H9 (cell line): Measurements from ENCODE around the gene NUP107. TPM values are rescaled to one million over a fixed set of nuclear protein-coding genes. Genes with fewer than 3 reads are reported as not detected.

Experiments
- DNase-seq: peaks from one replicate; pipeline ENCODE4 v3.0.0-alpha.2; 2017
- H2AFZ ChIP-seq: one replicate; pipeline ENCODE4 v1.6.1; 2013; ENCODE audit warnings: mild to moderate bottlenecking, low read length, control low read depth, moderate library complexity
- H2AK5ac ChIP-seq: 2 replicates; pipeline ENCODE4 v1.6.1; 2013; ENCODE audit warnings: low read length, control low read depth, mixed read lengths; ENCODE audit not compliant: insufficient read length
- H2BK120ac ChIP-seq: one replicate; pipeline ENCODE4 v1.6.1; 2013; ENCODE audit warnings: low read depth, mild to moderate bottlenecking, low read length, control low read depth, inconsistent platforms; ENCODE audit not compliant: poor library complexity, severe bottlenecking
- H2BK12ac ChIP-seq: 2 replicates; pipeline ENCODE4 v1.6.1; 2013; ENCODE audit warnings: low read length, control low read depth, mixed read lengths, low read depth; ENCODE audit not compliant: insufficient read length
- H2BK15ac ChIP-seq: 2 replicates; pipeline ENCODE4 v1.6.1; 2013; ENCODE audit warnings: low read depth, low read length, control low read depth
- H2BK20ac ChIP-seq: one replicate; pipeline ENCODE4 v1.6.1; 2013; ENCODE audit warnings: low read depth, mild to moderate bottlenecking, low read length, control low read depth, inconsistent platforms; ENCODE audit not compliant: poor library complexity, severe bottlenecking
- H2BK5ac ChIP-seq: 2 replicates; pipeline ENCODE4 v1.6.1; 2013; ENCODE audit warnings: low read length, control low read depth, mixed read lengths; ENCODE audit not compliant: insufficient read length
- H3K14ac ChIP-seq: 2 replicates; pipeline ENCODE4 v1.6.1; 2013; ENCODE audit warnings: low read length, control low read depth; ENCODE audit not compliant: insufficient read depth
- H3K18ac ChIP-seq: 2 replicates; pipeline ENCODE4 v1.6.1; 2013; ENCODE audit warnings: low read depth, mild to moderate bottlenecking, mixed read lengths, low read length, control low read depth; ENCODE audit not compliant: insufficient read length
- H3K23ac ChIP-seq: 2 replicates; pipeline ENCODE4 v1.6.1; 2013; ENCODE audit warnings: low read length, control low read depth, mixed read lengths, low read depth; ENCODE audit not compliant: insufficient read length
- H3K23me2 ChIP-seq: 2 replicates; pipeline ENCODE4 v1.6.1; 2013; ENCODE audit warnings: low read depth, mild to moderate bottlenecking, mixed read lengths, low read length, control low read depth; ENCODE audit not compliant: insufficient read length, poor library complexity, severe bottlenecking
- H3K27ac ChIP-seq: 2 replicates; pipeline ENCODE4 v1.5.1; 2013; ENCODE audit warnings: low read length, control low read depth, mixed read lengths, low read depth; ENCODE audit not compliant: insufficient read length
- H3K27me3 ChIP-seq: 2 replicates; pipeline ENCODE4 v1.6.1; 2013; ENCODE audit warnings: low read length, control low read depth, inconsistent platforms; ENCODE audit not compliant: insufficient read depth
- H3K4ac ChIP-seq: 2 replicates; pipeline ENCODE4 v1.6.1; 2013; ENCODE audit warnings: low read depth, mild to moderate bottlenecking, control low read depth, inconsistent platforms, low read length, moderate library complexity
- H3K4me1 ChIP-seq: 2 replicates; pipeline ENCODE4 v1.6.1; 2013; ENCODE audit warnings: low read length, control low read depth, inconsistent platforms; ENCODE audit not compliant: insufficient read depth
- H3K4me2 ChIP-seq: 2 replicates; pipeline ENCODE4 v1.6.1; 2013; ENCODE audit warnings: low read length, control low read depth, mixed read lengths; ENCODE audit not compliant: insufficient read length, insufficient read depth
- H3K56ac ChIP-seq: 2 replicates; pipeline ENCODE4 v1.6.1; 2013; ENCODE audit warnings: low read depth, mild to moderate bottlenecking, mixed read lengths, low read length, control low read depth; ENCODE audit not compliant: insufficient read length
- H3K79me1 ChIP-seq: 2 replicates; pipeline ENCODE4 v1.6.1; 2013; ENCODE audit warnings: low read depth, mild to moderate bottlenecking, moderate library complexity, low read length, control low read depth, inconsistent platforms; ENCODE audit not compliant: insufficient read depth, poor library complexity, severe bottlenecking
- H3K79me2 ChIP-seq: 2 replicates; pipeline ENCODE4 v1.6.1; 2013; ENCODE audit warnings: low read length, control low read depth, inconsistent platforms; ENCODE audit not compliant: insufficient read depth
- H3K9ac ChIP-seq: 2 replicates; pipeline ENCODE4 v1.6.1; 2013; ENCODE audit warnings: low read length, control low read depth, mixed read lengths; ENCODE audit not compliant: insufficient read length; ENCODE audit errors: extremely low read depth
- H3K9me3 ChIP-seq: one replicate; pipeline ENCODE4 v1.6.1; 2013; ENCODE audit warnings: low read depth, low read length, inconsistent platforms; ENCODE audit not compliant: control insufficient read depth
- H3T11ph ChIP-seq: one replicate; pipeline ENCODE4 v1.6.1; 2013; ENCODE audit warnings: mild to moderate bottlenecking, low read length, control low read depth, inconsistent platforms
- H4K20me1 ChIP-seq: one replicate; pipeline ENCODE4 v1.6.1; 2013; ENCODE audit not compliant: control insufficient read depth, insufficient read length, insufficient read depth
- H4K5ac ChIP-seq: 2 replicates; pipeline ENCODE4 v1.6.1; 2013; ENCODE audit warnings: low read depth, mild to moderate bottlenecking, mixed read lengths, low read length, control low read depth; ENCODE audit not compliant: insufficient read length
- H4K8ac ChIP-seq: replicated peaks from 2 replicates; pipeline ENCODE4 v1.6.1; 2013; ENCODE audit warnings: low read length, control low read depth, mixed read lengths, low read depth; ENCODE audit not compliant: insufficient read length
- H4K91ac ChIP-seq: 2 replicates; pipeline ENCODE4 v1.6.1; 2013; ENCODE audit warnings: low read depth, mild to moderate bottlenecking, moderate library complexity, mixed read lengths, low read length, control low read depth; ENCODE audit not compliant: insufficient read length
- H3K27ac Mint-ChIP-seq, 3 experiments: 2 replicates in 2 of 3; 3 replicates in 1 of 3; pipeline ENCODE4 v1.8.0; 2020 to 2021; ENCODE audit warnings: mixed read lengths in 3 of 3, mild to moderate bottlenecking in 1 of 3, moderate library complexity in 1 of 3
- H3K27me3 Mint-ChIP-seq: 2 replicates; pipeline ENCODE4 v1.8.0; 2021; ENCODE audit warnings: low read depth, mild to moderate bottlenecking, moderate library complexity, mixed read lengths
- H3K36me3 Mint-ChIP-seq, 3 experiments: 2 replicates in 2 of 3; 3 replicates in 1 of 3; pipeline ENCODE4 v1.8.0; 2020 to 2021; ENCODE audit warnings: low read depth in 3 of 3, mixed read lengths in 3 of 3; ENCODE audit not compliant: insufficient read depth in 1 of 3
- H3K4me1 Mint-ChIP-seq, 2 experiments: 2 replicates each; pipeline ENCODE4 v1.8.0; 2020; ENCODE audit warnings: mixed read lengths in 2 of 2
- H3K4me3 Mint-ChIP-seq, 2 experiments: 2 replicates in 1 of 2; 3 replicates in 1 of 2; pipeline ENCODE4 v1.8.0; 2020 to 2021; ENCODE audit warnings: mild to moderate bottlenecking in 2 of 2, mixed read lengths in 2 of 2, moderate library complexity in 1 of 2
- H3K9me3 Mint-ChIP-seq, 2 experiments: 2 replicates in 1 of 2; 3 replicates in 1 of 2; pipeline ENCODE4 v1.8.0; 2020; ENCODE audit warnings: mild to moderate bottlenecking in 2 of 2, mixed read lengths in 2 of 2, moderate library complexity in 1 of 2
- WGBS: extraction: QIAGEN DNeasy Blood & Tissue Kit; methylation state at CpG from one replicate; pipeline ENCODE4 v1.1.7; 2013; ENCODE audit warnings: missing lambda C conversion rate, low lambda C conversion rate, mixed read lengths; ENCODE audit not compliant: insufficient read length; ENCODE audit errors: extremely low coverage; 5-methylcytosine and 5-hydroxymethylcytosine counted together
- total RNA-seq: library from RNA; stranded (reverse); gene quantifications from 2 replicates; pipeline ENCODE4 v1.2.1, GENCODE V29; 2021
- TF ChIP-seq, protein P1 (sequence below): fragments of 200-600 bp; sonication (generic); conservative IDR thresholded peaks from 3 replicates; pipeline ENCODE4 v1.8.0; 2021; ENCODE audit warnings: antibody characterized with exemption, mild to moderate bottlenecking

The NUP107 gene
- total RNA-seq, 1 experiment from 2014 or later: 147 TPM

DNA sequence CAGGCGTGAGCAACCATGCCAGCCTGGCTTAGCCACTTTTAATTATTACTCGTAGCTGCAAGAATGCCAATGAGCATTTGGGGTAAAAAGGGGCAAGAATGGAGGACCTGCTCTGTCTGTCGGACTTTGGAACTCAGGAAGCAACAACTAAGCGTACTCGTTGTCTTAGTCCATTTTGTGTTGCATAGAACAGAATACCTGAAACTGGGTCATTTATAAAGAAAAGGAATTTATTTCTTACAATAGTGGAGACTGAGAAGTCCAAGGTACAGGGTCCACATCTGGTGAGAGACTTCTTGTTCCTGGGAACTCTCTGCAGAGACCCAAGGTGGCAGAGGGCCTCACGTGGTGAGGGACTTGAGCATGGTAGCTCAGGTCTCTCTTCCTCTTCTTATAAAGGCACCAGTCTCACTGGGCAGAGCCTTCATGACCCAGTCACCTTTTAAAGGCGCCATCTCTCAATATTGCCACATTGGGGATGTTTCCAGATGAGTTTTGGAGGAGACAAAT is 88.4 kb downstream of the NUP107 start:
- Histone ChIP-seq H4K91ac (no peak overlapping the region), H3K79me2 (no peaks in the 10 kb centered on the region), H3K4me1 (no peaks in the 10 kb centered on the region), H3K4ac (no peak overlapping the region), H3K18ac (no peak overlapping the region), H2BK12ac (no peak overlapping the region), H3K56ac (no peak overlapping the region), H2BK5ac (no peak overlapping the region), H4K20me1 (no peaks in the 10 kb centered on the region), H3K4me2 (no peak overlapping the region), H2BK20ac (no peak overlapping the region), H4K8ac (no peak overlapping the region), H2BK120ac (no peak overlapping the region), H3K14ac (no peak overlapping the region), H3K23ac (no peak overlapping the region), H3K27me3 (no peaks in the 10 kb centered on the region), H3K27ac (no peak overlapping the region), H2AFZ (no peak overlapping the region), H2BK15ac (no peak overlapping the region), H3K9ac (no peak overlapping the region), H3K9me3 (no peaks in the 10 kb centered on the region), H3K79me1 (no peaks in the 10 kb centered on the region), H4K5ac (no peak overlapping the region), H2AK5ac (no peak overlapping the region), H3K23me2 (no peaks in the 10 kb centered on the region), H3T11ph (no peak overlapping the region)
- TF ChIP-seq, protein P1, sequence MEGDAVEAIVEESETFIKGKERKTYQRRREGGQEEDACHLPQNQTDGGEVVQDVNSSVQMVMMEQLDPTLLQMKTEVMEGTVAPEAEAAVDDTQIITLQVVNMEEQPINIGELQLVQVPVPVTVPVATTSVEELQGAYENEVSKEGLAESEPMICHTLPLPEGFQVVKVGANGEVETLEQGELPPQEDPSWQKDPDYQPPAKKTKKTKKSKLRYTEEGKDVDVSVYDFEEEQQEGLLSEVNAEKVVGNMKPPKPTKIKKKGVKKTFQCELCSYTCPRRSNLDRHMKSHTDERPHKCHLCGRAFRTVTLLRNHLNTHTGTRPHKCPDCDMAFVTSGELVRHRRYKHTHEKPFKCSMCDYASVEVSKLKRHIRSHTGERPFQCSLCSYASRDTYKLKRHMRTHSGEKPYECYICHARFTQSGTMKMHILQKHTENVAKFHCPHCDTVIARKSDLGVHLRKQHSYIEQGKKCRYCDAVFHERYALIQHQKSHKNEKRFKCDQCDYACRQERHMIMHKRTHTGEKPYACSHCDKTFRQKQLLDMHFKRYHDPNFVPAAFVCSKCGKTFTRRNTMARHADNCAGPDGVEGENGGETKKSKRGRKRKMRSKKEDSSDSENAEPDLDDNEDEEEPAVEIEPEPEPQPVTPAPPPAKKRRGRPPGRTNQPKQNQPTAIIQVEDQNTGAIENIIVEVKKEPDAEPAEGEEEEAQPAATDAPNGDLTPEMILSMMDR: no peak
- H3K9me3 Mint-ChIP-seq: no peaks in the 10 kb centered on the region
- no peaks in the 10 kb centered on the region for H3K27me3 Mint-ChIP-seq
- DNase-seq: no peak
- H3K4me3 Mint-ChIP-seq: no peak overlapping the region
- no CpG with 5 or more reads among the region's 7 CpGs for WGBS
- H3K36me3 Mint-ChIP-seq: no peaks in the 10 kb centered on the region; a peak in 1 of 7 replicates
- H3K4me1 Mint-ChIP-seq: no peaks in the 10 kb centered on the region
- no peak overlapping the region for H3K27ac Mint-ChIP-seq
